ENCODE measurements around the gene BSN.
"Not testable (repeated sequence)": the region's sequence is repeated elsewhere in the genome, so short reads cannot be mapped to it uniquely, and the experiment has no call there.

Gene BSN

DNA sequence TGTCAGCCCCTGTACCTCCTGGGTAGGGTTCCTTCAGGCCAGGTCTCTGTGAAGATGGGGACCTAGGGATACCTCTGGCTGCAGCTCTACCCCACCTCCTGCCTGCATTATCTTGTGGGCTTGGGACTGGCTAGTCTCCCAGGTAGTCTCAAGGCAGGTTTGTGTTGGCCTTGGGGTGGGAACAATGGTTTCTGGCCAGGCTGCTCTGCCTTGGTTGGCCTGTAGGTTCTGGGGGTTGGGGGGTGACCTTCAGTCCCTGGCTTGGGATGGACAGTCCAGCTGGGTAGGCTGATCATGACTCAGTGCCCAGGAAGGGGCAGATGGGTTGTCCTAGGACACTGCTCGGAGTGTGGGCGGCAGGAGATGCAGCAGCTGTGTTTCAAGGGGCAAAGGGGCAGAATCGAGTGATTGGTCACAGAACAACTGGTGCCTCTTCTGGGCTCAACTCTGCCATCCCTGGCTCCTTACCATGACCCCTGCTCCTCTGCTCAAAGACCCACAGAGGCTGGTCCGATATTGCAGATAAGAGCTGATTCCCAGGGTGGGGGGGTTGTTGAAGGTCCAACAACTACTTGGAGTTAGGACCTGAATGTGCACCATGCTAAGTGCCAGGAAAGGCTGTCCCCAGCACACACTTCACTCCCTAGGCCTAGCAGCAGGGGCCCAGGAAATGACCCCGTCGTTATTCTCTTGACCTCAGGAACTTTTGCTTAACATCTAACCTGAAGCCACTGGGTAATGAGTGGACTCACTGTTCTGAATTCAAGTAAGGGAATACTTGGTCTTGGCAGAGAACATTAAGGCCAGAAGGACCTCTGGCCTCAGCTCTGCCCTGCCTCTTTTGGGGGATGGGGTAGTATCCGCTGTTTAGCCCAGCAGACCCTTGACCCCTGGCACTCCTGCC lies 18.1 kb upstream of the BSN start:
- DNase-seq (ENCODE audit: low spot score), result no peak

DNA sequence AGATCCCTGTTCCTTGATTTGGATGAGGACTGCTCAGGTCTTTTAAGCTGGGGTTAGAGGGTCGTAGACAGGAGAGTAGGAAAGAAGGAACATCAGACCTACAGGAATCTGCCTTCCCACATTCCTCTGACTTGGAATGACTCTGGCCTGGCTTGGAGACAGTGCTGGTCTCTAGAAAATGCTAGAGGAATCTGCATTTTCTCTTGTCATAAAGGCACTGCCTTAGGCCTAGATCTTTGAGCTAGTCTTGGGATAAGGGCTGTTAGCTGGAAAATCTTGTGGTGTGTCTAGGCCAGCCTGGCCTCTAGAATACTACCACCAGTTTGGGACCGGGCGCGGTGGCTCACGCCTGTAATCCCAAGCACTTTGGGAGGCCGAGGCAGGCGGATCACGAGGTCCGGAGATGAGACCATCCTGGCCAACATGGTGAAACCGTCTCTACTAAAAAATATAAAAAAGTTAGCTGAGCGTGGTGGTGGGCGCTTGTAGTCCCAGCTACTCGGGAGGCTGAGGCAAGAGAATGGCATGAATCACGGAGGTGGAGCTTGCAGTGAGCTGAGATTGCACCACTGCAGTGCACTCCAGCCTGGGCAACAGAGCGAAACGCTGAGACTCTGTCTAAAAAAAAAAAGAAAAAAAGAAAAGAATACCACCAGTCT lies 17.3 kb upstream of the BSN start:
- no peak for DNase-seq (ENCODE audit: low spot score)

DNA sequence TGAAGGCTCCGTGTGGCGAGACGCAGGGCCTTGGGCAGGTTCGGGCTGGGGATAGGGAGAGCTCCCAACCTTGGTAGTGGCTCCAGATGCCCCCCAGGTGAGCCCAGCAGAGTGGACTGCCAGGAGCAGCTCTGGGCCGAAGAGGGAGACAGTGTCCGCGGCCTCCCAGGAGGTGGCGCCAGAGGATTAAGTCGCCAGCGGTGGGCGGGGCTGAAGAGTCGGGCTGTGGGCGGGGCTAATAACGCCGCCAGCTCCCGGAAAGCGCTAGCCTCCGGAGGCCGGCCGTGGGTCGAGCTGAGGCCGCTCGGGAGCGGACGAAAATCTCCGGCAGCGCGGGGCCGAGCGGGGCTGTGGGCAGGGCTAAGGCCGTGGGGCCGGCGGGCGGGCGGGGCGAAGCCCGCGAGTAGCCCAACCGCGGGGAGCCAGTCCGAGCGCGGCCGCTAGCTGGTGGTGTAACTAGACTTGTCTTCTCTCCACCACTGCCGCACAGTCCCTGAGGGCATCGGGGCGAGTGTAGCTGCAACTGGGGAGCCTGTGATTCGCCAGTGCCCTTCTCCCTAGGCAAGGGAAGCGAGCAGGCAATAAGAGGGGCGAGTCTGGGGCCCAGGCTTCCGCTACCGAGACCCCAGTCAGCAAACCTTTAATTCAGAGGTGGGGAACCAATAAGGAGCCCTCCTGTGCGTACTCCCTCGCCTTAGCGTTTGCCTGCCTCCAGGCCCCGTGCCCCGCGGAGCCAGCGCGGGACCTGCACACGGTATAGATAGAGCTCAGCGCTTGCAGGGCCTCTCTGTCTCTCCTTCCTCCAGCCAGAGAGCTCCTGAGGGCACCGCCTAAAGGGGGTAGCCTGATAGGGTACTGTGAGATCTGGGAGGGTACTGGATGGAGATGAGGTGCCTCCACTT lies 14.4 kb upstream of the BSN start:
- DNase-seq (ENCODE audit: low spot score), result peak; percentile 89

DNA sequence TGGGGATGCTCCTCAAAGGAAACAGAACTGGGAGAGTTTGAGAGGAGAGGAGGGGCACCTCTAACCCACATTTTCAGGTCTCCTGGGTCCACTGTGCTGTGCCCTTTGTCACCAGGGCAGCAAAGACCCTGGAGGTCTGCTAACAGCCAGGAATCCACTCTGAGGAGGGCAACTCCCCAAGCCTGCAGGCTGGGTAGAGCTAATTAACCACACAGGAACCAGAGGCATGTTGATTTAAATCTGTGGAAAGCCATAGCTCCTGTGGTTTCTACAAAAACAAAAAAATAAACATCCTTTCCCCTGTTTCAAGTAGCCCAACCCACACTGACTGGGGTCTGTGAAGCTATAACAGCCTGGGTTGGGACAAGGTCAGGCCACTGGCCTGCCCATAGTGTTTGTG lies 2.2 kb upstream of the BSN start:
- DNase-seq (ENCODE audit: low spot score), result no peak

DNA sequence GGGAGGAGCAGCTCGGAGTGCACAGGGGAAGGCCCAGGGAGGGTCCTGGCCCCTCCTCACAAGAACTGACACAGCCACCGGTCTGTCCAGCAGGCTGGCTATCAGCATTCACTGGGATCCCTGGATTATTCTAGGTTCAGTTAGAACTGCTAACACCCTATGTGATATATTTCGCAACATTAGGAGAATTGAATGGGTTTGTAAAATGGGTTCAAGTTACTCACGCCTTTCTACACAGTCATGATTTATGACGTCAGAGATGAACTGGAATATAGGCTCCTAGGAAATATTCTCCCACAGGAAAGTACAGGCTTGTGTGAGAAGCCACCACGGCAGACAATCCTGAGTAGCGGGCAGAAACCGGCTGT lies 969 bp upstream of the BSN start:
- DNase-seq (ENCODE audit: low spot score), result no peak

DNA sequence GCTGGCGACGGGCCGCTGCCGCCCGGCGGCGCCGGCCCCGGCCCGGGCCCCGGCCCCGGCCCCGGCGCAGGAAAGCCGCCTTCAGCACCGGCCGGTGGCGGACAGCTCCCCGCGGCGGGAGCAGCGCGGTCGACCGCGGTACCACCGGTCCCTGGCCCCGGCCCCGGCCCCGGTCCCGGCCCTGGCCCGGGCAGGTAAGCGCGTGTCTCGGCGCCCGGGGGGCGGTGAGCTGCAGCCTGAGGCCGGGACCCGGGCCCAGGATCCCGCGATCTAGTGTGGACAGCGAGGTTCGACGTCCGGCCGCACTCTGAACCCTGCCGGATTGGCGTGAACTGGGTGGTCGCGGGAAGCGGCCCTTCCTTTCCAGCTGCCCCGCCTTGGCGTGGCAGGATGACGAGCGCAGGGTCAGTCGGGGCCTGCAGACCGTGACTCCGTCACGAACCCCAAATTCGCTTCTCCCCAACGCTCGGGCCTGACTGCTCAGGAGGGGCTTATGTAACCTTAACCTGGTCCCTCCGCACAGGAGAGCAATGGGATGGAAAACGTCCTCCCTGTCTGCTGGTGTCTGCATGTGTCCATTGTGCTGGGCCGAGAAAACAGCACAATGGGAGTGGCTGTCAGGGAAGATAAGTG lies 472 bp downstream of the BSN start:
- no peak for DNase-seq (ENCODE audit: low spot score)

DNA sequence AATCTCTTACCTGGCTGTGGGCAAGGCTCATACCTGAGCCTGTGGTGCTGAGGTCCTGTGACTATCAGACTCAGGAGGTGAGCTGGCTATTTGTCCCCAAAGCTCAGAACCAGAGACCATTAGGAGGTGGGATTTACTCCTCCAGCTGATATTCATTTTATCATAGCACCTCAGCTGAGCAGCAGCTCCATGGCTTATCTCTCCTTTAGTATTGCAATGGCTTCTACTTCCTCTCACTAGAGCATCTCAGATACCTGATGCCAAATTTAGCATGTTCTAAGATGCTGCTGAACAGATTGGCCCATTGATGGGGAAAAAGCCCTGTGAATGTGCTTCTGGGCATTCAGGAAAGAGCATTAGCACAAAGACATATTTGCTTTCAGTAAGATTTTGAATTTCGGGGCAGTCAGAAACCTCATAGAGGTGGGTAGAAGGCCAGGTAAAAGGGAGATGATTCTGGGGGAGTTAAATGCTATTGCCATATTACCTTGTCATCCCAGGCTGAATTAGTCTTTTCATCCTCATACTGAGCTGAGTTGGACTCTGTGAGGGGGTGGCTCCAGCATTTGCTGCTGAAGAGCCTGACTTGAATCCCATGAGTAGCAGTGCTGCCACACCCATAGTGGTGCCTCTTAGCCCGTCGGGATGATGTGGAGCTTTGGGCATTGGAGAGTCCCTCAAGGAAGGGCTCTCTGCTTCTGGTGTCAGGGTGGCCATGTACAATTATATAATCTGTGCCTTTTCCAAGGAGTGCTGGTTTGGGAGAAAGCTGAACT lies 2.4 kb downstream of the BSN start:
- no peak for DNase-seq (ENCODE audit: low spot score)

DNA sequence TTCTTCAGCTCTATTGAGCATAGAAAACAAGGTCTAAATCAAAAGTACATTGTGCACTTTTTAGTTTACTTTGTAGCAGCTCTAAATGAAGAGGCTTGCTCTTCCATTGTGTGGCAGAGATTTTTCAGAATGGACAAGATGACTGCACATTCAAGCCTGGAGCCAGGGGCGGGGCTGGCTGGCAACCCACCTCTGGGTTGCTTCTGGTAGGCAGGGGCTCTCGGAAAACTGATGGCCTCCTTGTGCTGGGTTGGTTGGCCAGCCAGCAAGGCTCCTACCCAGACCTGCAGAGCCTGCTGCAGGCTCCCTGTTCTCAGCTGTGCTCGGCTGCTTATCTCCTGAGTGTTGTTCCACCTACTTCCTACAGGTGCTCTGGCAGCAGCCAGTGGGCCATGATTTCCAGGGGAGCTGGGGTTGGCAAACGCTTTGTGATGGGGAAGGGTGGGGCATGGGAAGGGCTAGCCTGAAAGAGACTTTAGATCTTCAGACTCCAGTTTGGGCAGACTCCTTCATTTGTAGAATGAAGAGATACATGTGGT lies 8.8 kb downstream of the BSN start:
- no peak for DNase-seq (ENCODE audit: low spot score)

DNA sequence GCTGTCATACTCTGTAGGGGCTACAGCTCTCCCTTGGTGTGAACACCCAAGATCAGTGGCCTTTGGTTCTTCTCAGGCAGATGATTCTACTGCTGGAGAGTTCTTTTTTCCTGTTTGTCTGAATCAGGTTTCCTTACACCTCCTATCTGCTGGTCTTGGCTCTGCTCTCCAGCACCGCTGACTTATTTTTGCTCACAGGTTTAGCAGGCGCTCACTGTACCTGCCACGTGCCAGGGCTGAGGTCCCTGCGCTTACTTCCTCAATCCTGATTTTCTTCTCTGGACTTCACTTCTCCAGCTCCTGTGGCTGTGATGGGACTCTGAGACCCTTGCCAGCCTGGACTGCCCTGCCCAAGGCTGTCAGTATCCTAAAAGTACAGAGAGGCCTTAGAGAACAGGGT lies 9.5 kb downstream of the BSN start:
- no peak for DNase-seq (ENCODE audit: low spot score)

DNA sequence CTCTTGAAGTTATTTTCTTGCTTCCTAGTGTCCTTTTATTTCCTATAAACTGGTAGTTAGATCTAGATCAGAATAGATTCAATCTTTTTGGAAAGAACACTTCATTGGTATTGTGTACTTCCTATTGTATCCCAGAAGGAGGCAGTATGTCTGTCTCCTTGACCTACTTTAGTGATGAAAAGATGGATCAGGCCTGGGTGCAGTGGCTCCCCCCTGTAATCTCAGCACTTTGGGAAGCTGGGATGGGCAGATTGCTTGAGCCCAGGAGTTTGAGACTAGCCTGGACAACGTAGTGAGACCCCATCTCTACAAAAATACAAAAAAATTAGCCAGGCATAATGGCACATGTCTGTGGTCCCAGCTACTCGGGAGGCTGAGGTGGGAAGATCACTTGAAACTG lies 12.0 kb downstream of the BSN start:
- no peak for DNase-seq (ENCODE audit: low spot score)

DNA sequence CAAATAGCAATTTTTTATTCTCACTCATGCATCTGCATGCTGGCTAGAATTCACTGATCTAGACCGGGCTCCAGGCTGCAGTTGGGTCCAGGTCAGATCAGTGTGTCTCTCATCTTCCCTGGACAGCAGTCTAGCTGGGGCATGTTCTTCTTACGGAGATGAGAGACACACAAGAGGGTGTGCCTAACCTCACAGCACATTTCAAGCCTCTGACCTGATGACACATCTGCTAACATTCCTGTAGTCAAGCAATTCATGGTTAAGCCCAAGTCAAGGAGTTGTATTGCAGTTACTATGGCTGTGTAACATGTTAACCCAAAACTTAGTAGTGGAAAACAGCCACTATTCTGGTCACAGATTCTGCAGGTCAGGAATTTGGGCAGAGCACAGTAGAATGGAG lies 13.1 kb downstream of the BSN start:
- no peak for DNase-seq (ENCODE audit: low spot score)

DNA sequence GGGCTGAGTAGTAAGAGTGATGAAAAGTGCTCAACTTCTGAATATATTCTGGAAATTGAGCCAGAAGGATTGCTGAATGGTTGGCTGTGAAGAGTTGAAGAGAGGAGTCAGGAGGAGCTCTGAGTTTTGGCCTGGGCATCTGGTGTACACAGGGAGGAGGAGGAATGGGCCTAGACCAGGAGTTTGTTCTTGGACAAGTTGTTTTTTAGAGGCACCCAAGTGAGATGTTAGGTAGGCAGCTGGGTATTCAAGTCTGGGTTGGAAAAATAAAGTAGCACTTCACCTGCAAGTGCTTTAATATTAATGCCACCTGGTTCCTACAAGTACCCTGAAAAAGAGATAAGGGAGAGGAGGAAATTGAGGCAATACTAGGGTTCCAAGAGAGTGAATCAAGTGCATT lies 14.7 kb downstream of the BSN start:
- DNase-seq (ENCODE audit: low spot score), result no peak

DNA sequence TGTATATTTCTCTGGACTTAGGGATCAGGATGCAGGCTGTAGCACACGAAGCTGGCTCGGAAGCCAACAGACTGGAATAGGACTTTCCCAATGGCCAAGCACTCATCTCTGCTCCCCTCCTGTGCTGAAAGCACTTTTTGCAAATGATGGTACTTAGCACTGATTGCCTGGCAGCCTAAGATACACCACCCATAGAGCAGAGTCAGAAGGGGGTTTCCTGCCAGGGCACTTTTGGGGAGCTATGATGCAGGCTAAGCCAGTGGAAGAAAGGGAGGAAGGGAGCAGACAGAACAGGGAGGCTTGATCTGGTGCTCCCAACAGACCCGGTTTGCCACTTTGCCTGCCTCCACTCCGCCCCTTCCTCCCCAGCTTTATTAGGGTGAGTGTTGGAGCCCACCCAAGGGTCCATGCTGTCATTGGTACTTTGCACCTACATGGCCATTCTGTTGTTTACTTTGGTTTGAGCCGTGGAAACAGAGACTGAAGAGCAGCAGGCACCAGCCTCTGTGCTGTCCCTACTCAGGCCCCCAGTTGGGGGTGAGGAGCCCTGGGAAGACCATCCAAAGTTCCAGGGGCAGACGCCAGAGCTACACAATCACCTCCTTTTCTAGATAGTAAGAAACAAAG lies 15.9 kb downstream of the BSN start:
- DNase-seq (ENCODE audit: low spot score), result no peak

DNA sequence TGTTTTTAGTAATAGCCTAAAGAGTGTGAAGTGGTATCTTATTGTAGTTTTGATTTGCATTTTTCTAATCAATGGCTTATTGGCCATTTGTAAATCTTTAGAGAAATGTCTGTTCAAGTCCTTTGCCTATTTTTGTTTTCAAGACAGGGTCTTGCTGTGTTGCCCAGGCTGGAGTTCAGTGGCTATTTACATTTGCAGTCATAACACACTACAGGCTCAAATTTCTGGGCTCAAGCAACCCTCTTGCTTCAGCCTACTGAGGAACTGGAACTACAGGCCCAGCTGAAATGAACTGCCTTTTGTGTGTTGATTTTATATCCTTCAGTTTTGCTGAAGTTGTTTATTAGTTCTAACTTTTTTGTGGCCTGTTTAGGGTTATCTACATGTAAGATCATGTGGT lies 27.9 kb downstream of the BSN start:
- no peak for DNase-seq (ENCODE audit: low spot score)

DNA sequence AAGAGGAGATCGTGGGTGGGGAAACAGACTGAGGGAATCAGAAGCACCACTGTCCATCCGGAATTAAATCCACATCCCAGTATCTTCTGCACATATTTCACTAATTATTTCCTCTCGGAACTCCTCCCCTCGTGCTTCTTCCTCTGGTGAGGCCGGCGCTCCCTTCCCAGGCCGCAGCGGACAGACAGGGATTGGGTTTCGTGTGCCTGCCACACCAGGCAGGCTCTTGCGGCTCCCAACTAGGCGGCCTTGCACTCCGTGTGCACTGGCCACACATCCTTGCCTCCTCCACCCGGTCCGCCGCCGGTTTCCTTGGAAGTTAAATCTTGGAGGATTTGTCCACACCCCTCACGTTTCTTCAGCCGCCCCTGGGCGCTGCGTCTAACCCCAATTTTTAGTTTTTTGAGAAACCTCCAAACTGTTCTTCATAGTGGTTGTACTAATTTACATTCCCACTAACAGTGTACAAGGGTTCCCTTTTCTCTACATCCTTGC lies 31.0 kb downstream of the BSN start:
- not testable (repeated sequence) for DNase-seq (ENCODE audit: low spot score)

DNA sequence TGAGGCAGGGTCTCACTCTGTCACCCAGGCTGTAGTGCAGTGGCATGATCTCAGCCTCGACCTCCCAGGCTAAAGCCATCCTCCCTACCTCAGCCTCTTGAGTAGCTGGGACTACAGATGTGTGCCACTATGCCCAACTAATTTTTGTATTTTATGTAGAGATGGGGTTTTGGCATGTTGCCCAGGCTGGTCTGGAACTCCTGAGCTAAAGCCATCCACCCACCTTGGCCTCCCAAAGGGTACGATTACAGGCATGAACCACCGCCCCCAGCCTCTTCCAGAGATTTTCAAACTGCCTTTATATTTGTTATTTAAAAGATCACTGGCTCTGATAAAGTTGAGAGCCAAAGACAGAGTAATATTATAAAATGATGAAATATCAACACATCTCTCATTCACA lies 37.3 kb downstream of the BSN start:
- DNase-seq (ENCODE audit: low spot score), result no peak

DNA sequence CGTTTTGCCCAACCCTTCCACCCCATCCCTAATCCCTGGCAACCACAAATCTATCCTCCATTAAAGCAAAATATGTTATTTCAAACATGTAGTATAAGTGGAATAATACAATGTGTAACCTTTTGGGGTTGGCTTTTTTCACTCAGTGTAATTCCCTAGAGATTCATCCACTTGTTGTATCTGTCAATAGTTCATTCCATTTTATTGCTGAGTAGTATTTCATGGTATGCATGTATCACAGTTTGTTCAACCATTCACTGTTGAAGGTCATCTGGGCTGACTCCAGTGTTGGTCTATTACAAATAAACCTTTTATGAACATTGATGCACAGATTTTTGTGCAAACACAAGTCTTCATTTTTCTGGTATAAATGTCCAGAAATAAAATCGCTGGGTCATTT lies 38.8 kb downstream of the BSN start:
- DNase-seq (ENCODE audit: low spot score), result no peak

DNA sequence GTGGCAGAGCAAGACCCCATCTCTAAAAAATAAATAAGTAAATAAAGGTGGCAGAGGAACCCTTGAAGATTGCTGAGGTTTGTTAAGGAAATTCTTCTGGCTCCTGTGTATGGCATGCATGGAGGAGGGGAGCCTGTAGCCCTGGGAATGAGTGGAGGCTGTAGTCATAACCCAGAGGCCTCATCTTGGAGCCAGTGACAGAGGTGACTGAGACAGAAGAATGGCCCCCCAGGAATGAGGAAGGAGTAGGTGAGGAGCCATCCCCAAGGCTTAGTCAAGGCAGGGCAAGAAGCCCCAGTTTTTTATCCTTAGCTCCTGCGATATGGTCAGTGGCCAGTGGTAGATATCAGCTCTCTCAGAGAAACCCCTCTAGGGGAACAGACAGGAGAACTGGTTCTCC lies 46.5 kb downstream of the BSN start:
- DNase-seq (ENCODE audit: low spot score), result no peak

DNA sequence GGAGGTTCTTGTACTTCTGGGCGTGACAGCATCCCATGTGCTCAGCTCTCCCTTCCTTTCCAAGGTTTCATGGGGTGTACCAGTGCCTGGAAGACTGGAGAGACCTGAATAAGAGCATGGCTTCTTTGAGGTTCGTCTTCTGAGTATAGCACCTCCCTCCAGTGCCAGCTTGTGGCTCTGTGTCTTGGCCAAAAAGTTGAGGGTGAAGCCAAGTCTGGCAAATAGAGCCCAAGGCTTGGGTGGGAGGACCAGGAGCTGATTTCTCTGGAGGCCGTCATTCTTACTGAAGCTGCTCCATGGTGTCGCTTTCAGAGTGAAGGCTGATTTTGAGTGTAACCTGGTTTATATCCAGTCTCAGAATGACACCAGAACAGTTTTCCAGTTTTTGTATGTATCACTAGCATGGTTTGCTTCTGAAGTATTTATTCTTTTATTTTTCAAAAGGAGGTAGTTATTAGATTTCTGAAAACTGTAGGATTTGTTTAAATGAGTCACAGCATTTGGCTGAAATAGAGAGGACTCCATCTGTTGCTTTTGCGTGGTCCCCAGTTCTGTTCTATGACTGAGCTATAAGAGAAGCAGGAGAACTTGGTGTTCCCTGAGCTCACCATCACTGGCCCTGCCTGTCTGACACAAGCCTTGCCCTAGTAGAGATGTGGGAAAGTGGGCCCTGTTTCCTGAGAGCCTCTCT lies 47.2 kb downstream of the BSN start:
- DNase-seq (ENCODE audit: low spot score), result no peak

DNA sequence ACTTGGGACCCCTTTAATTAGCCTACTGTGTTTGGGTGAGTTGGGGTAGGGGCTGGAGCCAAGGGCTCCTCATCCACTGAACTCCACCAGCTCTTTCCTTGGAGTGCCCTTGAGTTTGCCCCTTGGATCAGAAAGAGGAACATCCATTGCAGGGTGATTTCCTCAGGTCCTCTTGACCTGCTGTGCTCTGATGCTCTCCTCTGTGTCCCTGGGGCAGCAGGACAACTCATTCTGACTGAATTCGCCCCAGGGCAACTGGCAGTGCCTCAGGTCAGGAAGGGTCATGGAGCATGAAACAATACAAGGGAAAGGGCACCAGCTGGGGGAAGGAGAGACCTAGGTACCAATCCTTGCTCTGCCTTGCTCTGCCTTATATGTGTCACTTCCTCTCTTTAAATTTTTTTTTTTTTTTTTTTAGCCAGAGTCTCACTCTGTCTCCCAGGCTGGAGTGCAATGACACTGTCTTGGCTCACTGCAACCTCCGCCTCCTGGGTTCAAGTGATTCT lies 47.8 kb downstream of the BSN start:
- DNase-seq (ENCODE audit: low spot score), result peak; percentile 55
